ENCODE results near the gene TRAK2.
"Not testable (repeated sequence)": the region's sequence is repeated elsewhere in the genome, so short reads cannot be mapped to it uniquely, and the experiment has no call there.

TRAK2 gene

DNA sequence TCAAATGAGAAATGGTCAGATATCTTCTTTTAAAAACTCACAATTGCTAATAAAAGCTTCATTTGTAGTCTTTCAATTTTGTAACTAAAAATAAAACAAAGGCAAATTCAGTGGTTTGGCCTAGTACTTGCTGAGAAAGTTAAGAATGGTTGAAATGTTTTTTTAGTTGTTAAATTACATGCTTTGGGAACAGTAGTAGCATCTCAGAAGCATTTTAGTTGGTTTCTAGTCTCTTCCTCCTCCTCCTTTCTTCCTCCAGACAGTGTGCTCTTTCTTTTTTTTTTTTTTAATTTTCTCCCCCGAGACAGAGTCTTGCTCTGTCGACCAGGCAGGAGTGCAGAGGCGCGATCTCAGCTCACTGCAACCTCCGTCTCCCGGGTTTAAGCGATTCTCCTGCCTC is 9.8 kb downstream of the TRAK2 start:
- Histone ChIP-seq H3K27ac (ENCODE audit: low read depth, low read length) (no peak overlapping the region), H3K9ac (ENCODE audit: low read length) (no peak overlapping the region), H3K4me3 (ENCODE audit: low read length) (no peak overlapping the region), H3K4me1 (ENCODE audit: control insufficient read depth, insufficient read depth, low read length) (no peaks in the 10 kb centered on the region), H3K27me3 (ENCODE audit: control insufficient read depth, insufficient read depth, low read length) (no peaks in the 10 kb centered on the region), H3K36me3 (ENCODE audit: control insufficient read depth, insufficient read depth, low read length) (no peaks in the 10 kb centered on the region)

DNA sequence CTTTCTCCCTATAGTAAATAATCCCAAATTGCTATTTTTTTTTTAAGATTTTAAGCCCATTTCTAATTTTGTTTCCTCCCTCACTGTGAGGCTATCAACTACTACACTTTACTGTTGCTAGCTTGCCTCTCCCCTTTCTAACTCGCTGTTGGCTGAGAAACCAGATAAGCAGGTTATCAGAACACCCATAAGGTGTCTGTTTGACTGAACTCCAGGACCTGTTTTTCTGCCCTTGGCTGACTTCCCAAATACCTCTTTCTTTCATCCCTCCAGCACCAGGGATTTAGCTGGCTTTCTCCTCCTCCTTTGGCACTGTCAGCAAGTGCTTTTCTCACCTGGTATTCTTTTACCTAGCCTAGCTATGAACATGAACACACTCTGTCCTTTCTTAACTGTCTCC is 11.1 kb downstream of the TRAK2 start:
- H3K4me1 ChIP-seq (ENCODE audit: control insufficient read depth, insufficient read depth, low read length), result no peaks in the 10 kb centered on the region
- no peaks in the 10 kb centered on the region for H3K27me3 ChIP-seq (ENCODE audit: control insufficient read depth, insufficient read depth, low read length)
- no peak overlapping the region for H3K27ac ChIP-seq (ENCODE audit: low read depth, low read length)
- H3K4me3 ChIP-seq (ENCODE audit: low read length), result no peak overlapping the region
- H3K9ac ChIP-seq (ENCODE audit: low read length), result no peak overlapping the region
- H3K36me3 ChIP-seq (ENCODE audit: control insufficient read depth, insufficient read depth, low read length), result no peaks in the 10 kb centered on the region

DNA sequence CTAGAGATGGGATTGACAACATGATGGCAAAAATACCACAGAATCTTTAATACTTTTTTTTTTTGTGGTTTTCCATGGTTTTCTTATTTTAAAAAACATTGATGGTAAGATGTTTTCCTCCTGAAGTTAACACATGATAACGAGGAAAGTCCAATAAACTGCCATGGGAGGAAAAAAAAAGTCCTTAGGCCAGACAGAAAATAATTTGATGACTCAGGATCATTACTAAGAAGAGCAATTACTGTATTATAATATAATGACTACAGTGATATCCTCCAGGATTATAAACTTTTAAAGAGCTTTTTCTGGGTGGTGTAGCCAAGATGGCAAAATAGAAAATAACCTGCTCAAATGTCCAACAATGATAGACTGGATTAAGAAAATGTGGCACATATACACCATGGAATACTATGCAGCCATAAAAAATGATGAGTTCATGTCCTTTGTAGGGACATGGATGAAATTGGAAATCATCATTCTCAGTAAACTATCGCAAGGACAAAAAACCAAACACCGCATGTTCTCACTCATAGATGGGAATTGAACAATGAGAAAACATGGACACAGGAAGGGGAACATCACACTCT is 11.8 kb downstream of the TRAK2 start:
- H3K4me1 ChIP-seq (ENCODE audit: control insufficient read depth, insufficient read depth, low read length); H3K27me3 ChIP-seq (ENCODE audit: control insufficient read depth, insufficient read depth, low read length); H3K9ac ChIP-seq (ENCODE audit: low read length); H3K36me3 ChIP-seq (ENCODE audit: control insufficient read depth, insufficient read depth, low read length); H3K4me3 ChIP-seq (ENCODE audit: low read length); H3K27ac ChIP-seq (ENCODE audit: low read depth, low read length): not testable (repeated sequence)

DNA sequence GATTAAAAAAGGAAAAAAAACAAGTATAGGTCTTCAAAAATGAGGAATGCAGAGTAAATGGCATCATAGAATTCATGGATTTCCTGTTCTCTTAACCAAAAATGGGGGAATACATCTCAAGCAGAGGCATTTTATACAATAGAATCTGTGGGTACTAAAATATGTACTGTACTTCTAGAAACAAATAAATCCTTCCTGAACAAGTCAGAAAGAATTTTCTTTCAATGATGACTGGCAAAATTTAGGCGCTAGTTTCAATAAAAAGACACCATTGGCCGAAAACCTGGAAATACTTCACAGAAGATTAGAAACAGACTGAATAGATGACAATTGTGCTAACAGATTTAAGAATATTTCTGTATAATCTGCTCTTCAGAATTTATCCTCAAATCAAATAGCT is 15.1 kb downstream of the TRAK2 start:
- no peak overlapping the region for H3K27ac ChIP-seq (ENCODE audit: low read depth, low read length)
- peaks cover 3% of the 10 kb centered on the region for H3K4me1 ChIP-seq (ENCODE audit: control insufficient read depth, insufficient read depth, low read length)

DNA sequence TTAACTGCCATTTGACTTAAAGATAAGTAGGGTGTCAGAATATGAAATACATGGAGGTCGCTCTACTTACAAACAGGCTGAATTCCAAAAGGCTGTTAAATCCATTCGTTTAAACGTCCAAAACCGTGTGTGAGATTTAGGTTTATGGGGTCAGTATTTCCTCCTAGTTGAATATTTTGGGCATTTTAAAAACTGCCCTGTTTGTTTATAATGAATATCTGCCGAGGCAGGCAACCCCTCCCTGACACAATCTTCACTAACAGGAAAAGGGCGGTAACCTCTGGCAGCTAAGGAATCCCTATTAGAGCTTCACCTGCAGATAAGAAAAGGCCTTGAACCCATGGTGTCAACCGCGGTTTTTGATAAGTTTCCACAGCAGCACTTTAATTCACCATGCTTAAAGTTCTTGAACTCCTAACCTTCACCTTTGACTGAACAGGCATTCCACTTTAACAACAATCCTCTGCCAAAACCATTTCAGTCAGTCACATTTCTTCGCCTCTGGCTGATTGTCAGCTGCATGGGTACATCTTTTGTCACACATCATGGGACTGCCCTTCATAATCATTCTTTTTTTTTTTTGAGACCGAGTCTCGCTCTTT is 17.8 kb downstream of the TRAK2 start:
- no peak overlapping the region for H3K27ac ChIP-seq (ENCODE audit: low read depth, low read length)
- H3K9ac ChIP-seq (ENCODE audit: low read length), result no peak overlapping the region
- no peak overlapping the region for H3K4me3 ChIP-seq (ENCODE audit: low read length)
- no peaks in the 10 kb centered on the region for H3K36me3 ChIP-seq (ENCODE audit: control insufficient read depth, insufficient read depth, low read length)
- H3K4me1 ChIP-seq (ENCODE audit: control insufficient read depth, insufficient read depth, low read length), result peaks cover 3% of the 10 kb centered on the region
- H3K27me3 ChIP-seq (ENCODE audit: control insufficient read depth, insufficient read depth, low read length), result no peaks in the 10 kb centered on the region

More for the DNA sequence above, 15.1 kb downstream of the TRAK2 start:
- Histone ChIP-seq H3K4me3 (ENCODE audit: low read length) (no peak overlapping the region), H3K27me3 (ENCODE audit: control insufficient read depth, insufficient read depth, low read length) (no peaks in the 10 kb centered on the region), H3K36me3 (ENCODE audit: control insufficient read depth, insufficient read depth, low read length) (no peaks in the 10 kb centered on the region), H3K9ac (ENCODE audit: low read length) (no peak overlapping the region)

DNA sequence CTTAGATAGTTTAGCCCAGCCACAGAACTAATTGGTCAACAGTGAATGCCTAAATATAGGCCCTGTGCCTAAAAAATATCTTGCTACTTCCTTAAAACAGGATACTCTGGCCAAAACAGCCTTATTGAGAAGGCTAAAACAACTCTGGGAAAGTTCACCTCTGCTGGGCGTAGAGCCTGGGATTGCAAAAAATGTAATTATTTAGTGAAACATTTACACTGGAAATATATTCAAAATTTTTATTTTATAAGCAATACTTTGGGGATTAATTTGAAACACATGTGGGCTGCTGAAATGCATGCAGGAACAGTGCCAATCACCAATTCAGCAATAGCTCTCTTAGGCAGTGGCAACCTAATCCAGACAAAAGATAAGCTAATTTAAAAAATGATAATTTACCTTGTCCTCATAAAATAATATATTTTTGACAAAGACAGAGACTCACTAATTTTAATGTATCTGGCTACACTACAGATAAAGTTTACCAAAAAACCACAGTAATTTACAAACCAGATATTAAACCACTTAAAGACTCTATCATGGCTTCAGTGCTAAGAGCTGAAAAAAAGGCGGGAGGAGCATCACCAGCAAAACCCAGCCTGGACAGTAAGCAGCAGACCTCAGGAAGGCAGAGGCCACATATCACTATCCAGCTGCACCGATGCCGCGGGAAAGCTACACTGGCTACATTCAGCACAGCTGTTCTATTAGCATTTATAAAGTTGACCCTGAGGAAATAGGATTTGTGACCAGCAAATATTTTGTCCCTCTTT is 18.5 kb downstream of the TRAK2 start:
- no peak overlapping the region for H3K9ac ChIP-seq (ENCODE audit: low read length)
- H3K4me3 ChIP-seq (ENCODE audit: low read length), result no peak overlapping the region
- H3K4me1 ChIP-seq (ENCODE audit: control insufficient read depth, insufficient read depth, low read length), result peaks cover 3% of the 10 kb centered on the region
- H3K36me3 ChIP-seq (ENCODE audit: control insufficient read depth, insufficient read depth, low read length), result no peaks in the 10 kb centered on the region
- H3K27ac ChIP-seq (ENCODE audit: low read depth, low read length), result no peak overlapping the region
- H3K27me3 ChIP-seq (ENCODE audit: control insufficient read depth, insufficient read depth, low read length), result no peaks in the 10 kb centered on the region

DNA sequence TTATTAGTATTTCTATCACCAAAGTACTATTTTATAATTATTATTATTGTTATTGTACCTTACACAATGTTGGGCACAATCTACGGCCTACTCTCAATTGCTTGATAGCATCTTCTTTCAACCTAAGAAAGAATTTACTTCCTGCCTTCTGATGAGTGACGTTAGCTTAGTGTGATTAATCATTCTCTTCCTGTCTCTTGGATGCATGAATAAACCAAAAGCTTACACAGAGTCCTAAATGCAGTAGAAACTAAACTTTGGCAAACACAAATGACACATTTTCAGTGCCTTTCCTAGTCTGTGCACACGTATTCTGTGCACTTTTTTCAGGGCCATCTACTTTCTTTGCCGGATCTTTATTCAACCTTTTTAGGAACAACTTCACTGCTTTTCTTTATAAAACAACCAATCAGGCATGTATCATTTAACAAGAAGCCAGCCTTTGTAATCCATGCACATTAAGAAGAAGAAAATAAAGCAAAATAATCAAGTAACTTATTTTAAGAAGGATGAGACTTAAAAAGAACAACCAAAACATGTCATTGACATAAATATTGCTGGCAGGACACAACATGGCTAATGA is 19.1 kb downstream of the TRAK2 start:
- H3K27ac ChIP-seq (ENCODE audit: low read depth, low read length), result no peak overlapping the region
- H3K27me3 ChIP-seq (ENCODE audit: control insufficient read depth, insufficient read depth, low read length), result no peaks in the 10 kb centered on the region
- H3K4me3 ChIP-seq (ENCODE audit: low read length), result no peak overlapping the region
- H3K9ac ChIP-seq (ENCODE audit: low read length), result no peak overlapping the region
- H3K36me3 ChIP-seq (ENCODE audit: control insufficient read depth, insufficient read depth, low read length), result no peaks in the 10 kb centered on the region
- H3K4me1 ChIP-seq (ENCODE audit: control insufficient read depth, insufficient read depth, low read length), result peaks cover 3% of the 10 kb centered on the region

DNA sequence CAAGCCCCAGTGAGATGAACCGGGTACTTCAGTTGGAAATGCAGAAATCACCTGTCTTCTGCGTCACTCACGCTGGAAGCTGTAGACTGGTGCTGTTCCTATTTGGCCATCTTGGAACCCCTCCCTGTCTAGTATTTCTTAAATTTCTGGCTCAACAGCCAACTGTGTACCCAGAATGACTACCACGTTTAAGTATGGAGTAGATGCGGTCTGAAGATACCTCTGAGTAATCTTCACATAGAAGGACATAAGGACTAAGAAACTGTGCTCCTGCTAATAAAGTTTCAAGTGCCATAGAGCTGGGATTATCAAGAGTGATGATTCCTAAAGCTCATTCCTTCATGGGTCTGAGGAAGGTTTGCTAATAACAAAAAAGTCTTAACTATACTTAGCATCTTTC is 20.4 kb downstream of the TRAK2 start:
- H3K4me1 ChIP-seq (ENCODE audit: control insufficient read depth, insufficient read depth, low read length), result peaks cover 3% of the 10 kb centered on the region

DNA sequence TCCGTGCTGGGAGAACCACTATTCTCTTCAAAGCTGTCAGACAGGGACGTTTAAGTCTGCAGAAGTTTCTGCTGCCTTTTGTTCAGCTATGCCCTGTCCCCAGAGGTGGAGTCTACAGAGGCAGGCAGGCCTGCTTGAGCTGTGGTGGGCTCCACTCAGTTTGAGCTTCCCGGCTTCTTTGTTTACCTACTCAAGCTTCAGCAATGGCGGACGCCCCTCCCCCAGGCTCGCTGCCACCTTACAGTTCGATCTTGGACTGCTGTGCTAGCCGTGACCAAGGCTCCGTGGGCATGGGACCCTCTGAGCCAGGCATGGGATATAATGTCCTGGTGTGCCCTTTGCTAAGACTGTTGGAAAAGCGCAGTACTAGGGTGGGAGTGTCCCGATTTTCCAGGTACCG is 20.9 kb downstream of the TRAK2 start:
- H3K4me1 ChIP-seq (ENCODE audit: control insufficient read depth, insufficient read depth, low read length); H3K27me3 ChIP-seq (ENCODE audit: control insufficient read depth, insufficient read depth, low read length); H3K27ac ChIP-seq (ENCODE audit: low read depth, low read length); H3K4me3 ChIP-seq (ENCODE audit: low read length); H3K9ac ChIP-seq (ENCODE audit: low read length); H3K36me3 ChIP-seq (ENCODE audit: control insufficient read depth, insufficient read depth, low read length): not testable (repeated sequence)

More for the DNA sequence above, 20.4 kb downstream of the TRAK2 start:
- no peaks in the 10 kb centered on the region for H3K36me3 ChIP-seq (ENCODE audit: control insufficient read depth, insufficient read depth, low read length)
- H3K9ac ChIP-seq (ENCODE audit: low read length), result no peak overlapping the region
- H3K27me3 ChIP-seq (ENCODE audit: control insufficient read depth, insufficient read depth, low read length), result no peaks in the 10 kb centered on the region
- no peak overlapping the region for H3K27ac ChIP-seq (ENCODE audit: low read depth, low read length)
- no peak overlapping the region for H3K4me3 ChIP-seq (ENCODE audit: low read length)

DNA sequence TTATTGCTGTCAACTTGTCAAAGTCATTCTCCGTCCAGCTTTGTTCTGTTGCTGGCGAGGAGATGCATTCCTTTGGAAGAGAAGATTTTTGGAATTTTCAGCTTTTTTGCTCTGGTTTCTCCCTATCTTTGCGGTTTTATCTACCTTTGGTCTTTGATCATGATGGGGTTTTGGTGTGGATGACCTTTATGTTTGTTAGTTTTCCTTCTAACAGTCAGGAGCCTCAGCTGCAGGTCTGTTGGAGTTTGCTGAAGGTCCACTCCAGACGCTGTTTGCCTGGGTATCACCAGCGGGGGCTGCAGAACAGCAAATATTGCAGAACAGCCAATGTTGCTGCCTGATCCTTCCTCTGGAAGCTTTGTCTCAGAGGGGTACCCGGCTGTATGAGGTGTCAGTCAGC is 21.4 kb downstream of the TRAK2 start:
- not testable (repeated sequence) for H3K9ac ChIP-seq (ENCODE audit: low read length); H3K4me1 ChIP-seq (ENCODE audit: control insufficient read depth, insufficient read depth, low read length); H3K27ac ChIP-seq (ENCODE audit: low read depth, low read length); H3K27me3 ChIP-seq (ENCODE audit: control insufficient read depth, insufficient read depth, low read length); H3K36me3 ChIP-seq (ENCODE audit: control insufficient read depth, insufficient read depth, low read length); H3K4me3 ChIP-seq (ENCODE audit: low read length)

DNA sequence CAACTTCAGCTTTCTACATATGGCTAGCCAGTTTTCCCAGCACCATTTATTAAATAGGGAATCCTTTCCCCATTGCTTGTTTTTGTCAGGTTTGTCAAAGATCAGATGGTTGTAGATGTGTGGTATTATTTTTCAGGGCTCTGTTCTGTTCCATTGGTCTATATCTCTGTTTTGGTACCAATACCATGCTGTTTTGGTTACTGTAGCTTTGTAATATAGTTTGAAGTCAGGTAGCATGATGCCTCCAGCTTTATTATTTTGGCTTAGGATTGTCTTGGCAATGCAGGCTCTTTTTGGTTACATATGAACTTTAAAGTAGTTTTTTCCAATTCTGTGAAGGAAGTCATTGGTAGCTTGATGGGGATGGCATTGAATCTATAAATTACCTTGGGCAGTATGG is 22.9 kb downstream of the TRAK2 start:
- not testable (repeated sequence) for H3K4me3 ChIP-seq (ENCODE audit: low read length); H3K27me3 ChIP-seq (ENCODE audit: control insufficient read depth, insufficient read depth, low read length); H3K9ac ChIP-seq (ENCODE audit: low read length); H3K27ac ChIP-seq (ENCODE audit: low read depth, low read length); H3K4me1 ChIP-seq (ENCODE audit: control insufficient read depth, insufficient read depth, low read length); H3K36me3 ChIP-seq (ENCODE audit: control insufficient read depth, insufficient read depth, low read length)

DNA sequence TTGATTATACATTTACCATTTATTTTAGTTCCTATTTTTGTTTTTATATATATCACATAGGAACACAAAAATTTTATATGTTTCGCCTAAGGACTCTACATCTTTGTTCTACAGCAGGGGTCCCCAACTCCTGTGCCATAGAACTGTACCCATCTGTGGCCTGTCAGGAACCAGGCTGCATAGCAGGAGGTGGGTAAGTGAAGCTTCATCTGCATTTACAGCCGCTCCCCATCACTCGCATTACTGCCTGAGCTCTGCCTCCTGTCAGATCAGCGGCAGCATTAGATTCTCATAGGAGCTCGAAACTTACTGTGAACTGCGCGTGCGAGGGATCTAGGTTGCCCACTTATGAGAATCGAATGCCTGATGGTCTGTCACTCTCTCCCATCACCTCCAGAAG is 25.3 kb downstream of the TRAK2 start:
- Histone ChIP-seq H3K4me1 (ENCODE audit: control insufficient read depth, insufficient read depth, low read length) (no peaks in the 10 kb centered on the region), H3K27me3 (ENCODE audit: control insufficient read depth, insufficient read depth, low read length) (no peaks in the 10 kb centered on the region), H3K27ac (ENCODE audit: low read depth, low read length) (no peak overlapping the region), H3K36me3 (ENCODE audit: control insufficient read depth, insufficient read depth, low read length) (no peaks in the 10 kb centered on the region), H3K9ac (ENCODE audit: low read length) (no peak overlapping the region), H3K4me3 (ENCODE audit: low read length) (no peak overlapping the region)

Measured in rectal smooth muscle tissue (tissue), 1 donor.